NCI-H128 (cell line): ENCODE data around the gene PAEP.

Experiments
- DNase-seq: peaks from one replicate; lab custom pipeline; 2025; ENCODE audit not compliant: unreplicated experiment; lab: John Stamatoyannopoulos, UW

PAEP gene

GRCh38 chr9:135574943-135575342 lies 13.4 kb downstream of the PAEP start:
- no peak for DNase-seq

- DNase-seq: no peak
These were observed 14.6 kb downstream of the PAEP start for GRCh38 chr9:135575995-135576631.

GRCh38 chr9:135577256-135577655 lies 15.7 kb downstream of the PAEP start:
- no peak for DNase-seq

- DNase-seq: no peak
These were observed 17.8 kb downstream of the PAEP start for GRCh38 chr9:135579356-135579755.

- no peak for DNase-seq
These were observed 18.5 kb downstream of the PAEP start for GRCh38 chr9:135579889-135580660.

- DNase-seq: no peak
These were observed 19.3 kb downstream of the PAEP start for GRCh38 chr9:135580664-135581380.

GRCh38 chr9:135581636-135582426 lies 20.3 kb downstream of the PAEP start:
- DNase-seq: no peak

GRCh38 chr9:135582541-135582940 lies 21.0 kb downstream of the PAEP start:
- DNase-seq: no peak

GRCh38 chr9:135582966-135583687 lies 21.6 kb downstream of the PAEP start:
- no peak for DNase-seq

GRCh38 chr9:135583688-135584011 lies 22.1 kb downstream of the PAEP start:
- DNase-seq: no peak

- no peak for DNase-seq
These were observed 22.8 kb downstream of the PAEP start for GRCh38 chr9:135584371-135584770.

- no peak for DNase-seq
These were observed 23.4 kb downstream of the PAEP start for GRCh38 chr9:135584934-135585333.

- no peak for DNase-seq
These were observed 25.1 kb downstream of the PAEP start for GRCh38 chr9:135586601-135587109.

- DNase-seq: no peak
These were observed 26.1 kb downstream of the PAEP start for GRCh38 chr9:135587658-135588057.

GRCh38 chr9:135588371-135588770 lies 26.8 kb downstream of the PAEP start:
- DNase-seq: no peak

GRCh38 chr9:135588886-135589595 lies 27.5 kb downstream of the PAEP start:
- no peak for DNase-seq

- DNase-seq: no peak
These were observed 28.3 kb downstream of the PAEP start for GRCh38 chr9:135589596-135590485.

- DNase-seq: no peak
These were observed 29.0 kb downstream of the PAEP start for GRCh38 chr9:135590486-135591079.
